HG02840 (cell line): ENCODE measurements around the gene TRPM3.

Experiments
- ATAC-seq: cut with Tn5 transposase; IDR thresholded peaks from one replicate; pipeline ENCODE4 v1.9.1; 2021; ENCODE audit warnings: mild to moderate bottlenecking, moderate library complexity, moderate number of reproducible peaks; ENCODE audit not compliant: unreplicated experiment, low FRiP score

The TRPM3 gene

DNA sequence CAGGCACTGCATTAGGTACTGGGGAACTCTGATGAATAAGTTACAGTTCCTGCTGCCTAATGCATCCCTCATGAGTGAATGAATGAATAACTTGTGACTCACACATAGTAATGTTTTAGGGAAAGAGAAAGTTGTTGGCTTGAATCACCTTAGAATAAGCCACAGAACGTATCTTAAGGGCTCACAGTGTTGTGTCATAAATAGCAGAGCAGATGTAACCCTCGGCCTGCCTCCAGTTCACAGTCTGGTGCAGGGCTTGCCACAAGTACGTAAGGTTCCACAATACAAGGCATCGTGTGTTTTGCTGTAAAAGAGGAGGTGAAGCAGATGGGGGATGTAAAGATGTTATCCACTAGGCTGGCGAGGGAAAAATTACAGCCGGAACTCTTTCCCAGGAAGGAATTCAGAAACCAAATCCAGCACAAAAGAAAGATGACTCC is 218.7 kb downstream of the TRPM3 start:
- ATAC-seq, result no peak

DNA sequence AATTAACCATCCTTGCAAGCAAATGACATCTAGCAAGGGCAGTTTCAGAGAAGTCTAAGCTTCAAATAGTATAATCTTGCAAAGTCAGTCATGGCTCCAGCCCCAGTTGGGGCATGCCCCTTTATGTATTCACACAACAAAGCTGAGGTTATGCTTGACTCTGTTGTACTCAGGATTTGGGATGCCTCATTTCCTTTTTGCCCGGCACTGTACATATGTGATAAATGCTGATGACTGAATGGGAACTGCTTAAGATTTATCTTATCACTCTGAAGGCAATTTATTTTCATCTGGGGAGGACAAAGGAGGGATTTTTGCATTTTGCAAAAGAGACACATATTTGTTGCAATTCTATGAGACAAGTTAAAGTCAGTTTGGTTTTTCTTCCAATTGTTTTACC is 219.2 kb downstream of the TRPM3 start:
- ATAC-seq, result no peak

DNA sequence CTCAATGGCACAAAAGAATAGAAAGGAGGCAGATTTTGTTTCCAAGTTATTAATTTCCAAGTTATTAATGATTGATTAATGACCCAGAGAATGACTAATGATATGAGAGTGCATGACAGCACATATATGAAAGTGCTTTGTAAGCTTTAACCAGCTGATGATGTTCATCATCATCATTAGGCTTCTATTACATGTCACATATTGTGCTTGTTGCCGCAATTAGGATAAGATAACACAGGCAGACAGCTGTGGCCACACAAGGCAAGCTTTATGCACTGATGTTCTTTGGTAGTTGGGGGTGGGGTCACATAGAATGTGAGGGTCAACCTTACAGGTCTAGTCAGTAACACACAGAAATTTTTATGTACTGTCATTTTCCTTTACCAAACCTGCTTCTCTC is 219.7 kb downstream of the TRPM3 start:
- no peak for ATAC-seq

DNA sequence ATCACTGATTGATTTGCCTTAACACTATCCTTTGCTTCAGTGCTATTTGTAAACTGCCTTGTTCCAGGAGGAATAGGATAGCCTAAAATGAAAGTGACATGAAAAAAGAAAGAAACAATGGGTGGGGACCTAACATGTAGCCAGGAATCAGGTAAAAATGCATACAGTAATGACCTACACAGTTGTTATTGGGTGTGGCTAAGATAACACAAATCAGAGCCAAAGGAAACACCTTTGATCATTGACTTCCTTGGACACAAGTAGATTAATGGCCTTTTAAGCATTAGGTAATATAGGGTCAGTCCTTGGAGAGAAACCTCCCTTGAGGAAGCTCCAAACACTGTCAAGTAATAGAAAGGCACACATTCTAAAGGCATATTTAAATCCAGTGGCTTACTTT is 220.4 kb downstream of the TRPM3 start:
- ATAC-seq, result no peak

DNA sequence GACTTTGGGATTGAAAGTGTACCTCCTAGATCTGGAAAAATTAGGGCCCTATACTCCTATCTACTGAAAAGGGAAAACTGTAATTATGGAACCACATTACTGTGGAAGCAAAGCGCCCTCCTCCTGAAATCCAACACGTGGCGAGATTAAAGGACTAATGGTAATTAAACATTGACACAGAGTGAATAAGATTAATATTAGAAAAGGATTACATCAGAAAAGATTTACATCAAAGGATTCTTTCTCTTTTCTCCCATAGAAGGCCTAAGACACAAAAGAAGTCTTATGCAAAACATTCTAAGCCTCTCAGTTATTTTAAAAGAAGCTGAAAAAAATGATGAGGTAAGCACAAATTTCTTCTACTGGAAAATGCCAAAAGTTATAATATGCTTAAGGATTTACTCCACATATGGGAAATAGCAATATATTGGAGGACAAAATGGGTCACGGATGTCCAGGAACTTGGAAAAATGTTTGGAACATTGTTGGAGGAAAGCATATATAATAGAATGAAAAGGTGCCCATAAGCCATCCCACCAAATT is 227.8 kb downstream of the TRPM3 start:
- no peak for ATAC-seq

DNA sequence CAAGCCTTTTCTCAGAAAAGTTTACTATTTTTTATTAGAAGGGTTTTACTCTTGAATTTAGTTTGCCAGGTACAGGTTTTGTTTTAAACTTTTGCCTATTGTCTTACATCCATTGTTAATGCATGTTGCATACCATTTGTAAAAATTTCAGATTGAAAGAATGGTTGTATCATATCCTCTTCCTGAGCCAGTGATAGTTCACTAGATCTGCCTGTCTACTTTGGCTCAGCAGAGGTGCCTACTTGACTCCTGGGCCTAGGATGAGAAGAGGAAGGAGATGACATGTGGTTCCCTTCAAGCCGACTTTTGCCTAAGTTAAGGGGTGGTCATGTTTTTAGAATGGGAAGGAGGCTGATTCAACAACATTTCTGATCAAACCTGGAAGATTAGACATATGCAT is 232.9 kb downstream of the TRPM3 start:
- no peak for ATAC-seq

DNA sequence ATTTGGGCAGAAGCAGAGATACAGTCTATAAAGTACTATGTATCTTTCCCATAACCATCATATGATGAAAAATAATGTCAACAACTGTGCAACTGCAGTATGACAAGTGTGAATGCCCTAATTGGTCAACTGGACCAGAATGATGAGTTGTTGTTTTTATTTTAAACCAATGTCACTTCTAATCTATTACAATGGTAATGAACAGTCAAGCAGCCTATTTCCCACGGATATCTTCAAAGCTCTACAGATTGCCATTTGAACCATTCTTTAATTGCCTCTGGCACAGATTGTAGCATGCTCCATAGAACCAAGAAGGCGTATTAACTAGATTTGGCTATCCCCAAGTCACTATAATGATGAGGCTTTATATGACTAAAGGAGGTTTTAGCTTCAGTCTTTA is 233.6 kb downstream of the TRPM3 start:
- no peak for ATAC-seq

DNA sequence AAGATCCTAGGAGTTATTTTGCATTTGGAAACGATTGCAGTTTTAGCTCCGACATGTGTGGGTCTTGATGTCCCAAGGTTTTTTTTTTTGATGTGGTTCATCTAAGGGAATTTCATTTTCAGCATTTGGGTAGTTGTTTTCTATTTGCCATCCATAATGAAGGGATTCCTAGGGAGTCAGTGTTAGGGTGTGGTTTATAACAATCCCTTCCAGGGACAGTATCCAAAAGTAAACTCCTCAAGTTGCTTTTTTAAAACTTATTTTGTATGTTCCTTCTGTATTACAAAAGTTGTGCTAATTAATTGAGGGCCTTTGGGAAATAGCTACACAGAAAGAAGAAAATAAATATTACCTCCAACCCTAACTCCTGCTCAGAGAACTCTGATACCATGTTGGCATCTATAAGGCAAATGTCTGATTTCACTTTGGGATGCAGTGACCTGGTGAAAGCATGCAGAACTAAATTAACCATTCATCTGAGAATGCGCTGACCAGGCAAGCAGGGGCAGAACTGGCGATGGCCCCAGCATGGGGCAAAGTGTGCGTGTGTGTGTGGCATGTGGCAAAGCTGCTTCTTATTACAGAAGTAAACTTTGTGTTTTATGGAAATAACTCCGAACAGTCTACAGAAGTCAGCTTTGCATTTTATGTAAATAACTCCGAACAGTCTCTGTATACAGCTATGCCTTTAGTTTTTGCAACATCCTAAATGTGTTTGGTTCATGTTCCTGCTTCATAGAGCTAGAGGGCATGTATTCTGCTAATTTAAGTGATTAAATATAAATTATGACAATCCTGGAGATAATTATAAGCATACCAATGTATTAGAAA is 237.2 kb downstream of the TRPM3 start:
- no peak for ATAC-seq

DNA sequence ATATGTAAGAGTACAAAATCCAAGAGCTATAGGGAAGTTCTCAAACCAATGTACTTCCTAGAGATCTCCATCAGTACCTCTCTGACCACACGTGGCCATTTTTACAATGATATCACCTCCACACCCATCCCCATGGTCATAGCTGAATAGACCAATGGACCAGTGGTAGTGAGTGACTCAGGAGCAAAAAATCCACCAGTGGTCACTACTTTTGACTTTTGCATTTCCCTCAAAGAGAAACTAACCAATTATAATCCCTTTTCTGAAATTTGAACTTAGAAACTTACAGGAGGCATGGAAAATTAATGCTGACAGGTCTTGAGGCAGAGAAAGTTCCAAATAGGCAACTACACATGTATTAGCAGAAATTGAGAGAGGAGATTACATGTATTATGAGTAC is 238.4 kb downstream of the TRPM3 start:
- no peak for ATAC-seq

DNA sequence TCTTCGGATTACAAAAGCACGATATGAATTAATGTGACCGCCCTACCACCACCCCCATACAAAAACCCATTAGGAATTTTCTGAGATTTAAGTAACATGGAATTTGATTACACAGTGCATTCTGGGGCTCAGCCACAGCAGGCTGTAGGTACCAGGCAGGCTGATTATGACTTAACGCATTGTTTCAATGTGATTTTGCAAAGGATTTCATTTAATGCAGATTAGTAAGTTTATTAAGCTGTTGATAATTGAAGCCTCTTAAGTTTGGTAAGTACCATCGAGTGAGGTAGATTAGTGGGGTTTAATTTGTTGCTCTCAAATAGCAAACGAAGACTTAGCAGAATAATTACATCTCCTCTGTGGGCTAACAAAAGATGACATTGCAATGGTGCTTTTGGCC is 240.1 kb downstream of the TRPM3 start:
- ATAC-seq, result no peak

DNA sequence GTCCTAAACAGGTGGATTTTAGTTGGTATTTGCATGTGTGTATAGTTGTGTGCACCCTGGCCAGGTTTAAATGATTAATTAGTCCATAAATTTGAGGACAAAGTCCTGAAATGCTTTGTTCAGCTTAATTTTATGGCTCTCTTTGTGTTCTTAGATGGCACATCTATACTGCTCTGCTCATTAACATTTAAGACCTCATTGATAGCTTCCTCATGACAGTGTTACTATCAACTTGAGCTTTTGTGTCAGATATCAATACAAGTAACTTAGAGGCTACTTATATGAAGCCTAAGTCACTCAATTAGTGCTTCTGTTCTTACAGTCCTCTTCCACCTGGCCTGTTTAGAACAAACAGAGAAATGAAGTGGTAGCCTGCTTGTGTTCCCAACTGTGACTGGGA is 240.9 kb downstream of the TRPM3 start:
- ATAC-seq, result no peak

DNA sequence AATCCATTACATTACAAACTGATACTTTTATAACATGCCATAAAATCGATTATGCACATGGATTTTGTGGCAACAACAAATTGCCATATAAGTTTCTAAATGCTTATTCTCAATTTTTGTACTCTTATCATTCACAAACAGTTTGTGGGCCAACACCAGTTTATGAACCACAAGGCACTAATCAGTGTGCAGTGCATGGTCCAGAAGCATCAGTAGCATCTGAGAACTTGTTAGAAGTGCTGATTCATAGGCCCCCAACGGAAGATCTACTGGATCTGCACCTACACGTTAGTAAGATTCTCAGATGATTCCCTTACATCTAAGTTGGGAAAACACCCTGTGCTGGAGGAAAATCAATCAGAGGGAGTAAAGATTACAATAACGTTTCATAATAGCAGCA is 242.8 kb downstream of the TRPM3 start:
- ATAC-seq, result no peak

DNA sequence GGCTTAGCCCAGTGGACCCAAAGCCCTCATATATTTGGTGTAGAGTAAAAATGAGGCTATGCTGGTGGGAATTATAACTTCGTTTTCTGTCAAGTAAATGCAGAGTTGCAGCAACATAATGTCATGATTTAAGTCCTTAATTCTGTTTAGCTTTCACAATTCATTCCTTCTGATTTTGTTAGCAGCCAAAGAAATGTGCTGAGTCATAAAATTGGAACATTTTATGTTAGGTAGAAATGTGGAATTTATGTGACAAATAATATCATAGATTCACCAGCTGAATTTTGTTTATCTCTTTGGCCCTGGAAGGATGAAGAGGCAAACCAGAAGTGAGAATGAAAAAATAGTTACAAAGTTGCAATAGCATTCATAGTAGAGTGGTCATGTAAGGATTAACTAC is 247.0 kb downstream of the TRPM3 start:
- ATAC-seq, result no peak

DNA sequence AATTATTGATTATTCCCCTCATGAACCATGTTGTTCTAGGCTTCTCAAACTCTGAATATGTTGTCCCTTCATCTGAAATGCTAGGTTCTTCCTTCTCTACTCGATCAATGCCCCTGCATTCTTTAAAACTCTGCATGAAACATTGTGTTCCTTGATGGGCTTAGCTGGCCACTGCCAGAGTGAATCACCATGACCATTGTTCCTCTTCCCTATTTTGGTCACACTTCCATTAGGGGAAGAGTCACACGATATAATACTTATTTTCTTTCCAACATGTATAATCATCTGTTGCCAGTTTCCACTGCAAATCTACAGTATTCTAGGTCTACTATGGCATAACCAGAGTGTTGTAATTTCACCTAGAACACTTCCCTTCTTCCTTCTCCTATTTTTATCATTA is 247.9 kb downstream of the TRPM3 start:
- ATAC-seq, result no peak

DNA sequence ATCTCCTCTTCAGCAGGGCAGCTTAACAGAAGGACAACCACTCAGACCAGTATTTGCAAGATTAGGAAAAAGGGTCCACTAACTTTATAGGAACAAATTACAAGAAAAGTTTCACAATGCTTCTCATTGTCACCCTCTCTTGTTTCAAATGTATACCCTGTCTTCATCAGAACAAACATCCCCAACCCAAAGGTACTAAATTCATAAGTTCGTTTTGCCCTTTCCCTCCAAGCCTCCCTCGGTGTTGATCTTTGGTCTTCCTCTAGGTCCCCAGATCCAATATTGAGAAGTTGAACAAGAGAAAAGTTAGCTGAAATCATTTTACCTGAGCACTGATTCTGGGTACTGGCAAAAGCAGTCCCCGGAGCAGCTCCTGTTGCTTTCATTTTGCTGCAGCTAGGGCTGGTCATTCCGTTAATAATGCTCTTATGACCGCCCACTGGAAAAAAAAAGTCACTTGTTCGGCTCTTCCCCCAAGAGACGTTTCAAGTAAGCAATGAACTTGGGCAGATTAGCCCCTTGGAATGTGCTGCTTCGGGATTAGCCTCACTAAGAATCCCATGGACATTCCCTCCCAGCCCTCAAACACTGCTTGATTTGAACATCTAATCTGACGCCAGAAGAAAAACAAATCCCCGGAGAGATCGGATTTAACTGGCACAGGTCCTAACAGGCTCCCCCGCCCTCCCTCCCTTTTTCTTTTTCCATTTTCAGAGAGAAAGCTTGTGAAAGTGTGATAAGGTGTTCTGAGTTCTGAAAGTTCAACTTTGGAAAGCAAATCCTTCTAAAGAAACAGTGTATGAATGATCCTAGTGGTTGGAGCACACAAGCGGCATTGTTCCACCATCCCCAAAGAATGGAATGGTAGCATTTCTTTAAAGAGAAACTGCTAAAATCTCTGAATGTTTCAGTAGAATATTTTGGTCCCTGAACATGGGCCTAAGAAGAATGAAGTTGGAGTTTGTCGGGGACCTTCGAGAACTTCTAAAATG is 252.5 kb downstream of the TRPM3 start:
- no peak for ATAC-seq

DNA sequence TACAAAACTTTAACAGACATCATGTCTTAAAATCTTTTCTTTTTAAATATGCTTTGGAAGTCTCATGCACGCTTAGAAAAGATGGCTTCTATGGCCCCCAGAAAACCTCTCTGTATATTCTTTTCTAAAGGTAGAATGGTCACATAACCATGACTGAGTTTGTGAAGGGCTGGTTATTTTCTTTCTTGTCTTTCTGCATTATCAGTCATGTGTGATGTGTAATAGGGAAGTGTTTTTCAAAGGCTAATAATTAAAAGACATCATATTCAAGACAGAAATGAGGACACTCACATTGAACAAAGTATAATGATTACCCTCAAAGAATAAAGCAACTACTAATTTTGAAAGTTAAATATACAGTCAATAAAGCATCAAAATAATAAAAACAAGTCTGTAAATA is 253.4 kb downstream of the TRPM3 start:
- no peak for ATAC-seq

DNA sequence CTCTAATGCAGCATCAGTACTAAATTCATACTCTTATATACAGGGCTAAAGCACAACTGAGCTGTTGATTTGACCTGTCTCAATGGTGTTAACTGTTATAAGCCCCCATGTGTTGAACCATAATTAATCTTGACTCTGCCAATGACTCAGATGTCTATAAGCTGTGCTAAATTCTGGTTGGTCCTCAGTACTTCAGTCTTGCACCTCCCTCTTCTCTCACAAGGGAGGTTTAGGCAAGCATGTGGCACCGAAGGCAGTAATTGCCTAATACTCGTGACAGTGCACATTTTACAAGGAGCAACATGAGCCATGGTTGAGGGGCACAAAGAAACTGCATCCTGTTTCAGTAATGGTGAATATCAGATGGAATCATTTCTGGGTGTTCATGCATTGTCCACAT is 255.9 kb downstream of the TRPM3 start:
- no peak for ATAC-seq

DNA sequence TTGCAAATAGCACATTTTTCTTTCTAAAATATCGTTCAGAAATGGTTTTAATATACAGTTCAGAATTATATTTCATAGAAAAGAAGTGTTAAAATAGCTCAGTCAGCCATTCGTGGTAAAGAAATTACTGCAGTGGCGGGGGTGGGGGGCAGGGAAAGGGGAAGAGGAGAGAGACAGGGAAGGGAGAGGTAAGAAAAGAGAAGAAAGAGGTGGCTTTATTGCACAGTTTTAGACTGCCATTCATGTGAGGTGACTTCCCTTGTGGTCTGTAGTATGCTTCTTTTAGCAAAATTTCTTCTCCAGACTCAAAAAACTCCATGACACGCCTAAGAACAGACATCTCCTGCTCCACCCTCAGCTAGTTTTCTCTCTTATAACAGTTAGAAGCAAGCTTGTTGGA is 259.6 kb downstream of the TRPM3 start:
- ATAC-seq, result no peak

DNA sequence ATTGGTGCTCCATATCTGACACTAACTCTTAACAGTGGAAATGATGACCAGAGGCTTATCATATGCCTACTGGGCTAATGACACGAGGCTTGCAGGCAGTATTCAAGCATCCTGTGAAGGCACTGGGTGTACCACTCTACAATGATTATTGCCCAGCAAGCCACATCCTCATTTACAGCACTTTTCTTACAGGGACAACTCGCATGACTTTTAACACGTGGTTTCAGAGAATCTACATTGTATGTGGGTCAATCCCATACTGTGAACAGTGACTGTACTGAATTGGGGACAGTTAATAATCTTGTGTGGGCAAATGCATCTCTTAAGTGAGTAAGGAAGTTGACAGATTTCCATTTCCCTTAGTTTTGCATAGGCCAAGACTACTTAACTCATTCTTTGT is 260.0 kb downstream of the TRPM3 start:
- ATAC-seq, result no peak

DNA sequence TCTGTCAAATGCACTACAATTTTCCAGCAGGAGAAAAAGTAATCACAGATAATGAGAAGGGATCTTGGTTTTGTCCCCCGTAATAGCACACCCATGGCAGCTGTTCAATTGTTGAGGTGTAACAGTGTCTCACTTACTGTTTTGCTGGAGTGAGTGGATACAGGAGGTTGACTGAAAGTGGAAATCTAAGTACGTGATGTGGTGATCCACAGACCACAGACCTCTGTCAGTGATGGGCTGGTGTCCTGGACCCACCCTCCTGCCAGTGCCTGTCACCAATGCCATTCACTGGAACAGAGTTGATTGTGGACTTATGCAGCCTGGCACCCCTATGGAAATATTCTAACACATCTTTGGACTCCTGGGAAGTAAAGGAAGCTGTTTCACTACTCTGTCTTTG is 261.7 kb downstream of the TRPM3 start:
- no peak for ATAC-seq

DNA sequence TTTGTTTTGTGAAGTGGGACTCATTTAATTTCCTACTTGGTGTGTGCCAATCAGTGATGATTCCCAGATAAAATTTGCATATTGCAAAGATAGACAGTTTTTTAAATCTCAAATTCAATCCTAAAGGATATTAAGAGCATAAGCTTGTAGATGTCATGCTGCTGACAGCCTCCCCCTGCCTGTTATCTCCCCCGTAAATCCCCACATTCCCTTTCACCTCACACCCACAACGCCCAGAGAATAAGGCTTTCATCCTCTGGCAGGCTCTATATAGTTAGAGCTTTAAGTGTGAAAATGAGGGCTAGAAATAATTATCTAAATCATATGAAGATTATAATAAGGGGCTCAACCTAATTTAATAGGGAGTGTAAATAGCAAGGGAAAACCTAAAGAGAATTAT is 265.0 kb downstream of the TRPM3 start:
- ATAC-seq, result no peak
